ENCODE results near the gene IMPDH2.
"Not testable (repeated sequence)": the region's sequence is repeated elsewhere in the genome, so short reads cannot be mapped to it uniquely, and the experiment has no call there.

Gene IMPDH2

DNA sequence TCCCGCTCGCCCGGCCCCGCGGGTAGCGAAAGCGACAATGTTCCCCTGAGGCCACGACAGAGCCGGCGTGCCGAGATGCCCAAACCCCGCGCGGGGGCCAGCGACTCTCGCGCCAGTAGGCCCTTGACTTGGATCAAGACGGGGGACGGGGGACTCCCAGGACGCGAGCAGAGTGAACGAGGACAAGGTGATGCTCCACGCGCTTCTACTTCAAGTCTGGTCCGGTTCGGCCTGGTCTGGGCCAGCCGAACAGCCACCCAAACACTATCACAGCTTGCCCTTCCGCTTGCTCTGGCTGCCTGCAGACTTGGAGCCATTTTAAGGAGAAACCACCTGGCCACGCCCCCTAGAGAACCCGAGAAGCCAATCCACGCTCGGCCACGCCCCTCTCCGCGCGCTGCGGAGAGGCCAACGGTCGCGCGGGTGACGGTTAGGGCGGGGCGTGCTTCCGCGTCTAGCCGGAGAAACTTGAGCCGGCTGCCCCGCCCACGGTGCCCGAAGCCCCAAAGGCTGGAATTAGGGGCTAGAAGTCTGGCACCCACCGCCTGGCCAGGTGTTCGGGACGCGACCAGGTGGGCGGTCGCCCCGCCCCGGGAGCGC, 7.9 kb downstream of the IMPDH2 start:
- peak; percentile 97 for DNase-seq (ENCODE audit: low spot score)

DNA sequence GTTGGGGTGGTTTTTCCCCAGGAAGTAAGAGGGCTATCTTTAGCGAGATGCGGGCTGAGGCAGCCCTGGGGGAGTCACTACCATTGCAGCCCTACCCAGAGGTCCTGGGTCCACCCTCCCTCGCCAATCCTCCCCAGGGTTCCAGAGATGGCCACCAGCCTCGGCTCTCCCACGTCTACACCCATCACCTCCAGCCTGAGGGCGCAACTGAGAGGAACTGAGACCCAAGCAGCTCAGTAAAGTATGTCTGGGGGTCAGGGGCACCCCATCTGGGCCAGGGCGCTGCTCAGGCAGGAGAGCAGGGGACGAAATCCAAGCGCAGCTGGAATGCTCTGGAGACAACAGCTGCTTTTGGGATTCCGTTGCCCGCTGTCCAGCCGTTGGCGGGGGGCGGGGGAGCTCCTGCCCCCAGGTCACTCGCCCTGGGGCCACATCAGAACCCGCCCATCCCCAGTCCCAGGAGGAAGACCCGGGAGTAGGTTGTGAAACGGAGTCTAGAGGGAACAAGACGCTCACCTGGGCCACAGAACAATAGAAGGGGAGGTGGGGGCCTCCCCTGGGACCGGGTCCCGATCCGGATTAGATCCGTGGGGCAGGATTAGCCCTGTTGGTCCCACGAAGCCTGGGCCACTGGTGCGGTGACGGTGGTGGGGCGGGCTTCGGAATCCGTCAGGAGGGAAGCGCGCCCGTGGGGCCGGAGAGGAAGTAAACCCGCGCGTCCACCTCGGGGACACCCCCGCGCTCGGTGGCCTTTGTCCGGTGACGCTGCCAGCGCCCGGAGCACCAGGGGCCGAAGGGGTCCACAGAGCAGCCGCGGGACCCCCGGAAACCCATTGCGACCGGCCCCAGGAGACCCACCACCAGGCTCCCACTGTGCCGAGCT, 8.6 kb downstream of the IMPDH2 start:
- DNase-seq (ENCODE audit: low spot score): no peak

DNA sequence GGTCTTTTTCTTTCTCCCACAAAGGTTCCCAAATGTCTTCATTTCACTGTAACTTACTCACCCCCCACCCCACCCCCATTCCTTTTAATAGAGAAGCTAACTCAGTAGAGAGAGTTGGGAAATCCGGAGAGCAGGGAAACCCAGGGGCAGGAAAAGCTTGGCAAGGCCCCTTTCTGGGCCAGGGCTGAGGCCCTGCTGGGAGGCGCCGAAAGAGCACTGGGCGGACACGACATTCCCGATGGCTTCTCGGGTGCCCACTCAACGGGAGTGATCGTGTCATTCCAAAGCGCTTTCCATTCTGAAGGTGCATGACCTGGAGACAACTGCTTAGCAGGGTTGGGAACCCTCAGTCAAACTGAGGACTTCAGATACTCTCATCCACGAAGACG, 9.3 kb downstream of the IMPDH2 start:
- no peak for DNase-seq (ENCODE audit: low spot score)

DNA sequence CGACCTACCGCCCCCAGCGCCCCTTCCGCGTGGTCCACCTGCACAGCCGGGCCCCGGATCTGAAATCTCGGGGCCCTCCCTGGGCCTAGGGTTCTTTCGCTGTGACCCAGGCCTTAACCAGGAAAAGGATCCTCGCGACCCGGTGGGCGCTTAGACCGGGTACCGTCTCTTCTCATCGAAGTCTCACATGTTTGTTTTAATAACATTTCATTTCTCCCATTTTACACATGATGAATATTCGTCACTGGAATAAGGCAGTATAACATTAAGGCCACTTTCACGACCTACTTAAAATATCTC, 10.5 kb downstream of the IMPDH2 start:
- DNase-seq (ENCODE audit: low spot score): no peak

DNA sequence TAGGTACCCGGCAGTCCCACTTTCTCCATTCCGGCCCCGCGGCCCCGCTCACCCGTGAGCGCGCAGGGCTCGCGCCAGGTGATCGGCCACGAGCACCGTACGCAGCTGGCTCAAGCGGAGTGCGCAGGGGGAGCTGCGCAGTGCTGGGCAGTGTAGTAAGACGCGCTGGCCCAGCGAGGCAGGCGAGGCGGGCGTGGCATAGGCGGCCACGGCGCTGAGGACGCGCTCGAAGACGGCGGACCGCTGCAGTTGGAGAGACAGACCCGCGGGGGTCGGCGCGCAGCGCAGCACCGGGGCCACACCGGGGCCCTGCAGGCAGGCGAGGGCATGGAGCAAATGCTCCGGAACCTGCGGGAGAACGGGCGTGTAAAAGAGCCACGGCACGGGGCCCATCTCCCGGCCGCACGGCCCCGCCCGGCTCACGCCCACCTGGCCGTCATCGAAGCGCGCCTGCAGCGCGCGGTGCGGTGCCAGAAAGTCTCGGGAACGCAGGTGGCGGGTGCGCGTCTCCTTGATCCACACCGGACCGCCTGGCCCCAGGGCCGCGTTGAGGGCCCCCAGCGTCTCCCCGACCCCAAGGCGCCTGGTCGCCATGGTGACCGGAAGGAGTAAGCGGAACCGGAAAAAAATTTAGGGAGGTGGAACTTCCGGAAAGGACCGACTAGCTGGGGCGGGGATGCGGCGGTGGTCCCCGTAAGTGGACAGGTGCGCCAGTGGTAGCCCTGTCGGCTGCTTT, 11.1 kb downstream of the IMPDH2 start, which contains the start of gene DALRD3:
TSS of gene DALRD3 (minus strand) at position 610 of the 736 bp plus-strand sequence. CDS start at position 594, 16 bp downstream.
- peak; percentile 65 for DNase-seq (ENCODE audit: low spot score)

DNA sequence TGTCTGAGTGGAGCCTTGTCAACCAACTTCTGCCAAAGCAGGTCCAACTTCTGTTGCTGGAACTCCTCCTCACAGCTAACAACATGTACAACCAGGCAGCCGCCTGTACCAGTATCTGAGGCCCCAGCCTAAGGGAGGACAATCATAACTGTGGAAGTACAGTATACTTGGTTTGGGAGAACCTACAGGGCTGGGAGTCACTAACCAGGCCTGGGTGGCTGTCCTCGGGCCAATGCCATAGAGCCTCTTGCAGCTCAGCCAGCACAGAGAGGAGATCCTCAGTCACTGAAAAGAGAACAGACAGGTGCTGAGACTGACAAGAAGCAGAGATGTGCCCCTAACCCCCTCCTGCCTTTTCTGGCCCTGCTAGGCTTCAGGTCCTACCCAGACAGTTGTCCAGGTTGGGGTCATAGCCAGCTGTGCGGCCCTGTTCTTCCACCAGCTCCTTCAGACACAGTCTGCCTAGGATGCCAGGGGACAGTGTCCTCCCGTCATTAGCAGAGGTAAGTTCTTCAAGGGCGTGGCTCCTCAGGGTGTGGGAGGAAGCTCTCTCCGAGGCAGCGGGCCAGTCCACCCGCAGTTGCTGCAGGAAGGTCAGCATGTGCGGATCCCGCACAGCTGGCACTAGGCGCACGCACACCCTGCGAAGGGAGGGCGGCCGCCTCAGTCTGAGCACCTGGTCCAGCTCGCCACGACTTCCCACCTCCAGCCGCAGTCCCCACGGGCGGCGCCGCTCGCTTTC, 11.8 kb downstream of the IMPDH2 start:
- DNase-seq (ENCODE audit: low spot score): no peak

DNA sequence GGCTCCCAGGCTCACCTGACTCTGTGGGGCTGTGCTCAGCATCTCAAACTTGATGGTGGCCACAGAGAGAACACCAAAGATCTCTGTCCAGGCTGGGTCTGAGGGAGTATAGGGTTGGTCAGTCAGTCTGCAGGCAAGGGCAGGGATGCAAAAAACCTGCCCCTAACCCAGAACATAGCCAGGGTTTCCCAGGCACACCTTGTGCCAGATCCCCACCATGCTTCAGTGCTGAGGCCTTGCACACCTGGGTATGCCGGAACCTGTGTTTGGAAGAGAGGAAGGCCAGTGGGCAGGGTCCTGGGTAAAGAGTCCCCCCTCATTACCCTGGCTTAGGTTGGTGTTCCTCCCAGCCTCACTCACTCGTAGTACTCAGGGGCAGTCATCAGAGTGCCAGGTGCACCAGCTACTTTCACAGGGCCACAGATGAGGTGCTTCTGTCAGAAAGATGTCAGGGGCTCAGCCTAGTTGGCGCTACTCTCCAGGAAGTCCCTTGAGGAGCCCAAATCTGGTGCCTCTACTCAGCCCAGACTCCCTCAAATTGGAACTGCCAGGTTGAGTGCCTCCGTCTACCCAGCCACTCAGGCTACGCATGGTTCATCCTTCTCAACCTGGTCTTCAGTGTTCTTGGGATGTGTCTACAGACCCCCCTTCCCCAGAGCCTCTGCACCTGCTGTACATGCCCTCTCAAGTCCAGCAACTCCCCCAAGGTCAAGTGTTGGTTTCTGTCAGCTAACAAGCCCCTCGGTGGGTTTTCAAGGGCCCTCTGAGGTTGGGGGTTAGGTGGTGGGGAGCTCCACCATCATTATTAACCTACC, 12.6 kb downstream of the IMPDH2 start:
- DNase-seq (ENCODE audit: low spot score): no peak

DNA sequence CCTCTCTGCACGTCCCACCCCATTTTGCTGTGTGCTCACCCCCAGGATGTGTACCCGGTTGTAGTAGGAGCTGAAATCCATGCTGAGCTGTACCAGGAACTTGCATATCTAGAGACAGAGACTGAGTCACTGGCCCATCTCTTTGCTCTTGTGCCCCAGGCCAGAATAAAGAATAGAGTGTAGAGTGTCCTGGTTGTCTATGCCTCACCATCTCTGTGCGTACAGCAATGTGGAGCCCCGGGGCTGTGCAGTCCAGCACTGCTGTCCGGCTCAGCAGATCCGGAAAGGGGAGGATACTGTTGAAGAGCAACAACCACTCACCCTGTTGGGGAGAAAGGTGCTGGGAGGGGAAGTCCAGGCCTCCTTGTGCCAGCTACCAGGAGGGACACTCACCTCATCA, 13.4 kb downstream of the IMPDH2 start:
- DNase-seq (ENCODE audit: low spot score): no peak

DNA sequence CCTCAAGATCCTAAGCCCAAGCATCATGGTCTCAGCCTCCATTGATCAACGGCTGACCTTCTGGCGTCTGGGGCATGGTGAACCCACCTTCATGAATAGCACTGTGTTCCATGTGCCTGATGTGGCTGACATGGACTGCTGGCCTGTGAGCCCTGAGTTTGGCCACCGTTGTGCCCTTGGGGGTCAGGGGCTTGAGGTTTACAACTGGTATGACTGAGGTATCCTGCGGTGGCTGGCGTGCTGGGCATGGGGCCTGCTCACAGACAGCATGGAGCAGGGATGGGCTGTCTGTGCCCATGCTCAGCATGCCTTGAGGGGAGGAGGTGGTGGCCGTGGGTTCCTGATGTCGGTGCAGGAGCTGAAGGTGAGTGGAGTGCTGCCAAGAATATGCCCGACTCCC, 14.1 kb downstream of the IMPDH2 start:
- DNase-seq (ENCODE audit: low spot score): no peak

DNA sequence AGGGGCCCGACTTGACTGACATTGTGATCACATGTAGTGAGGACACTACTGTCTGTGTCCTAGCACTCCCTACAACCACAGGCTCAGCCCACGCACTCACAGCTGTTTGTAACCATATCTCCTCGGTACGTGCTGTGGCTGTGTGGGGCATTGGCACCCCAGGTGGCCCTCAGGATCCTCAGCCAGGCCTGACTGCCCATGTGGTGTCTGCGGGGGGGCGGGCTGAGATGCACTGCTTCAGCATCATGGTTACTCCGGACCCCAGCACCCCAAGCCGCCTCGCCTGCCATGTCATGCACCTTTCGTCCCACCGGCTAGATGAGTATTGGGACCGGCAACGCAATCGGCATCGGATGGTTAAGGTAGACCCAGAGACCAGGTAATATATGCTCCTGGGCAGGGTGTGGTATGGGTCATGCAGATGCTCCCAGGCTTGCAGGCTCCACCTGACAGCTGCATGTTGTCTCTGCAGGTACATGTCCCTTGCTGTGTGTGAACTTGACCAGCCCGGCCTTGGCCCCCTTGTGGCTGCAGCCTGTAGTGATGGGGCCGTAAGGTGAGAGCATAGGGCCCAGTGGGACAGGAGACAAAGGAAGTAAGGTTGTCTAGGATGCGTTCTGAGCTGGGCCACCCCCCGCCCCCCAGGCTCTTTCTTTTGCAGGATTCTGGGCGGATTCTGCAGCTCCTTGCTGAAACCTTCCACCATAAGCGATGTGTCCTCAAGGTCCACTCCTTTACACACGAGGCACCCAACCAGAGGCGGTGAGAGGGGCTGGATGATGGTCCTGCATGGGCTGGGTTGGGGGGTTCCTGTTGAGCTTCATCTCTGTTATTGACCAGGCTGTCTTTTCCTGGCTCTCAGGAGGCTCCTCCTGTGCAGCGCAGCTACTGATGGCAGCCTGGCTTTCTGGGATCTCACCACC, 15.2 kb downstream of the IMPDH2 start:
- DNase-seq (ENCODE audit: low spot score): no peak

DNA sequence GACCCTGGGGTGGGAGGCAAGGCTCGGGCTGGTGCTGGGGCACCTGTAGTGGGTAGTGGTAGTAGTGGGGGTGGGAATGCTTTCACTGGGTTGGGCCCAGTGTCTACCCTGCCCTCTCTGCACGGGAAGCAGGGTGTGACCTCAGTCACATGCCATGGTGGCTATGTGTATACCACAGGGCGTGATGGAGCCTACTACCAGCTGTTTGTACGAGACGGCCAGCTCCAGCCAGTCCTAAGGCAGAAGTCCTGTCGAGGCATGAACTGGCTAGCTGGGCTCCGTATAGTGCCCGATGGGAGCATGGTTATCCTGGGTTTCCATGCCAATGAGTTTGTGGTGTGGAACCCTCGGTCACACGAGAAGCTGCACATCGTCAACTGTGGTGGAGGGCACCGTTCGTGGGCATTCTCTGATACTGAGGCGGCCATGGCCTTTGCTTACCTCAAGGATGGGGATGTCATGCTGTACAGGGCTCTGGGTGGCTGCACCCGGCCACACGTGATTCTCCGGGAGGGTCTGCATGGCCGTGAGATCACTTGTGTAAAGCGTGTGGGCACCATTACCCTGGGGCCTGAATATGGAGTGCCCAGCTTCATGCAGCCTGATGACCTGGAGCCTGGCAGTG, 16.0 kb downstream of the IMPDH2 start:
- DNase-seq (ENCODE audit: low spot score): no peak

DNA sequence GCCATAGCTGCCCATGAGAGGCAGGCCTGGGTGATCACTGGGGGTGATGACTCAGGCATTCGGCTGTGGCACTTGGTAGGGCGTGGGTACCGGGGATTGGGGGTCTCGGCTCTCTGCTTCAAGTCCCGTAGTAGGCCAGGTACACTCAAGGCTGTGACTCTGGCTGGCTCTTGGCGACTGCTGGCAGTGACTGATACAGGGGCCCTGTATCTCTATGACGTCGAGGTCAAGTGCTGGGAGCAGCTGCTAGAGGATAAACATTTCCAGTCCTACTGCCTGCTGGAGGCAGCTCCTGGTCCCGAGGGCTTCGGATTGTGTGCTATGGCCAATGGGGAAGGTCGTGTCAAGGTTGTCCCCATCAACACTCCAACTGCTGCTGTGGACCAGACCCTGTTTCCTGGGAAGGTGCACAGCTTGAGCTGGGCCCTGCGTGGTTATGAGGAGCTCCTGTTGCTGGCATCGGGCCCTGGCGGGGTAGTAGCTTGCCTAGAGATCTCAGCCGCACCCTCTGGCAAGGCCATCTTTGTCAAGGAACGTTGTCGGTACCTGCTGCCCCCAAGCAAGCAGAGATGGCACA, 16.7 kb downstream of the IMPDH2 start:
- DNase-seq (ENCODE audit: low spot score): no peak

DNA sequence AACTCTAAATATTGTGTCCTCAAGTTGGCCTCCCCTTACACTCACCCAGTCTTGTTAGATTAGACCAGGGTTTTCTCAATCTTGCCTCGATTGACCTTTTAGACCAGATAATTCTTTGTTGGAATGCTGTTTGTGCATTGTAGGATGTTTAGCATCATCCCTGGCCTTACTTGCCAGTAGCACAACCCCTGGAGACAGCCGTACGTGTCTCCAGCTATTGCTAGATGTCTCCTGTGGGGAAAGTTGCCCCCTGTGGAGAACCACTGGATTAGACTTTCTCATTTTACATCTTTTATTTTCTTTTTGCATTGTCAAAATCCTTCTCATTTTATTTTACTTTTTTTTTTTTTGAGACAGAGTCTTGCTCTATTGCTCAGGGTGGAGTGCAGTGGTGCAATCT, 19.8 kb downstream of the IMPDH2 start:
- no peak for DNase-seq (ENCODE audit: low spot score)

DNA sequence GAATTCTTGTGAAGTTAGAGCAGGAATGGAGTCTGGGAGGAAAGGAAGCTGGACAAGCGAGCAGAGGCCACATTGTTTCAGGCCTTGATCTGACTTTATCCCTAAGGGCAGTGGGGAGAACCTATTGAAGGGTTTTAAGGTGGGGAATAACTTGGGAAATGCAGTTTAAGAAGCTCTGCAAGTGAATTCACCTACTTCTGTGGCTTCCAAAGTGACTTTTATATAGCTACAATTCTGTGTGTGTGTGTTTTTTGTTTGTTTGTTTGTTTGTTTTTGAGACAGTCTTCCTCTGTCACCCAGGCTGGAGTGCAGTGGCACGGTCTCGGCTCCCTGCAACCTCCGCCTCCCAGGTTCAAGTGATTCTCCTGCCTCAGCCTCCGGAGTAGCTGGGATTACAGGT, 20.6 kb downstream of the IMPDH2 start:
- DNase-seq (ENCODE audit: low spot score): not testable (repeated sequence)

DNA sequence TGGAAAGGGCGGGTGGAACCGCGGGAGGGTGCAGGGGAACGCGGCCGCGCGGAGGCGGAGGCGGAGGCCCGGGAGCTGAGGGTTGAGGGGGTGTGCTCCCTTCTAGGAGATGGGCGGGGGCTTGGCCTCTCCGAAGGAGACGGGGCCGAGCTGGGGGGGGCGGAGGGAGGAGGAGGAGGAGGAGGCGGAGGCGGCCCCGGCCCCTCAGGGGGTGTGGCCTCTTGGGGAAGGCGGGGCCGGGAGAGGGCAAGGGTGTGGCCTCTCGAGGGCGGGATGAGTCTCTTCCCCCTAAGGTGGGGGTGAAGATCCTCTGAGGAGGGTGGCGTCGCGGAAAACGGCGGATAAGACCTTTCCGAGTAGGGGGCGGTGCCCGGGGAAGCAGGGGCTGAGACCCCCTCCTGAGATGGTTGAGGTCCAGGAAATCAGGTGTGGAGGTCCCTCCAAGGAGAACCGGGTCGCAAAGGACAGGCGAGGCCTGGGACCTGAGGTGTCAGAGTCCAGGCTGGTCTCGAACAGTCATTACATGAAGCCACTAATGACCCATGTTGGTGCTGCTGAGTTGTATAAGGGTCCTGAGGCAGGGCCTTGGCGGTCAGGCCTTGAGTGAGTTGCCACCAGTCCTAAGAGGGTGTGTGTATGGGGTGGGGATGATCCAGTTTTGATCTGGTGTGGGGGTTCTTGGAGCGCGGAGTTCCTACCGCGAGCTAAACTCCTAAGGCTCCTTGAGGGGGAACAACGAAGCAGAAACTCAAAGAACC, 21.2 kb downstream of the IMPDH2 start:
- peak; percentile 77 for DNase-seq (ENCODE audit: low spot score)

DNA sequence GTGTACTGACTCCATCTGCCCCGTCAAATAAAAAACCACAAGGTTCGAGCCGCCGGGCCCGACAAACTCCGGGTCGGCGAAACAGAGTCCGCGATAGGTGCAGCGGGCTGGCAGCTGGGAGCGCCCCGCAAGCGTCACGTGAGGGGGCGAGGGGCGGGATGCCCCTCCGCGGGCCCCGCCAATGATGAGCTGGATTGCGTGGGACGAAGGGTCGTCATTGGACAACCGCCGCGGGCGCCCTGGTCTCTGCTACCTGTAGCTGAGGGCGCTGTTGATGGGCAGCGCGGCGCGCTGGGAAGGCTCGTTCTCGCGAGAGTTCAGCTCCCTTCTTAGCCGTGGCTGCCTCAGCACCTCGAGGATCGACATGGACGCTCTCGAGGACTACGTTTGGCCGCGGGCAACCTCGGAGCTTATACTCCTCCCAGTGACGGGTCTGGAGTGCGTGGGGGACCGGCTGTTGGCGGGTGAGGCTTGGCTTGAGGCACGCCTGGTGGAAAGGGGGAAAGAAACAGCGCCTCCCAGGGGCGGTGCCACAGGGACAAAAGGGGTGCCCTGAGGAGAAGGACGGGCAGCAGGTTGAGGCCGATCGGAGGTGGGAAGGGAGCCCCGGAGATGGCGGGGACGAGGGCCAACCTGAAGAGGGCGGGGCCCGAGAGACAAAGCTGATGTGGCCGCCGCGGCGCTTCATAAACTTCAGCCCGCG, 22.0 kb downstream of the IMPDH2 start, which contains the start of gene WDR6:
TSS of gene WDR6 (plus strand) at position 324 of the 703 bp plus-strand sequence. CDS start at position 365, 41 bp downstream.
- DNase-seq (ENCODE audit: low spot score): peak; percentile 90

DNA sequence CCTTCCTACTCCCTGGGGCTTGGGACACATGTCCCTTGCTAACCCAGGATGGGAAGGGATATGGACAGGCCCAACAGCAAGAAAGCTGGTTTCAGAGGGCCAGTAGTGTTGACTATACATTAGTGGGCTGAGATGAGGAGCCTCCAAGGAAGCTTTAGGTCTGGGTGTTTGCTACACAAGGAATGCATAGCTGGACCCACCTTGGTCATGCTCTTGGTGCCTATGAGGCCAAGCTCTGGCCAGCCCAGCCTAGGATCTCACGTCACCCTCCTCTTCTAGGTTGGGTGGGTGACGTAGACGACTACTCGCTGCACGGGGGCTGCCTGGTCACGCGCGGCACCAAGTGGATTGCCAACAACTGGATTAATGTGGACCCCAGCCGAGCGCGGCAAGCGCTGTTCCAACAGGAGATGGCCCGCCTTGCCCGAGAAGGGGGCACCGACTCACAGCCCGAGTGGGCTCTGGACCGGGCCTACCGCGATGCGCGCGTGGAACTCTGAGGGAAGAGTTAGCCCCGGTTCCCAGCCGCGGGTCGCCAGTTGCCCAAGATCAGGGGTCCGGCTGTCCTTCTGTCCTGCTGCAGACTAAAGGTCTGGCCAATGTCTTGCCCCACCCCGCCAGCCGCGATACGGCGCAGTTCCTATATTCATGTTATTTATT, 22.7 kb downstream of the IMPDH2 start:
- DNase-seq (ENCODE audit: low spot score): peak; percentile 48
